ENCODE data around the gene AGAP2.

Gene AGAP2

GRCh38 chr12:57763881-57764661, 25.5 kb upstream of the AGAP2 start:
- no peak overlapping the region for H3K4me3 ChIP-seq (ENCODE audit: low read depth, low read length)
- no peak for DNase-seq (ENCODE audit: low read depth)
- TF ChIP-seq CTCF (conservative IDR thresholded peaks at IDR 0.05; ENCODE audit: low read depth, low read length): no peak

- TF ChIP-seq CTCF (conservative IDR thresholded peaks at IDR 0.05; ENCODE audit: low read depth, low read length): no peak
- H3K4me3 ChIP-seq (ENCODE audit: low read depth, low read length): no peak overlapping the region
- DNase-seq (ENCODE audit: low read depth): no peak
Observed at GRCh38 chr12:57762463-57762862, 23.9 kb upstream of the AGAP2 start.

GRCh38 chr12:57761391-57761998, 23.0 kb upstream of the AGAP2 start:
- TF ChIP-seq CTCF (conservative IDR thresholded peaks at IDR 0.05; ENCODE audit: low read depth, low read length): no peak
- H3K4me3 ChIP-seq (ENCODE audit: low read depth, low read length): no peak overlapping the region
- DNase-seq (ENCODE audit: low read depth): no peak

- TF ChIP-seq CTCF (conservative IDR thresholded peaks at IDR 0.05; ENCODE audit: low read depth, low read length): no peak
- H3K4me3 ChIP-seq (ENCODE audit: low read depth, low read length): no peak overlapping the region
- DNase-seq (ENCODE audit: low read depth): no peak
Observed at GRCh38 chr12:57760347-57760982, 21.9 kb upstream of the AGAP2 start.

DNA sequence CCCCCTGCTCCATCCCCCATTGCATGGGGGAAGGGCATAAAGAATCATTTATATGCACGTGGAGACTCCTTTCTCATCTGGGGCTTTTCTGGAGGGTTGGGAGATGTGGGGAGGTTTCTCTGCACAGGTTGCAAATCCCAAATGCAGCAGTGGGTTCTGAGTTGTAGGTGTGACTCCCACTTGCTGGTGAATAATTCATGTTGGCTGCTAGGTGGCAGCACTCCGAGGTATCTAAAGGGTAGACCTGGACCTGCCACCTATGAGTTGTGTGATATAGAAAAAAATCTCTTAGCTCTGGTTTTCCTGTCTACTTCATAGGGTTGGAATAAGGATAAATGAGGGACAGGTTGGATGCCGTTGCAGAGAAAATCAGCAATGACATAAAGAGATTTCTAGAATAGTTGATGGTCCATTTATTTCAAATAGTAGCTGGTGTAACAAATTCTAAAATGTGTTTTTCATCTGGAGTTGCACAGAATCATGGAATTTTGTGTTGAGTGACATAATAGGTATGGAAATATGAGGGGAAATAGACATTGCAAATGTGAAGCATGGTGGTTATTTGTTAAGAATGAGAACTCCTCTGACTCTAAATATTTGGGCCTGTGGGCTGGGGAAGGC, 20.9 kb upstream of the AGAP2 start:
- TF ChIP-seq CTCF (conservative IDR thresholded peaks at IDR 0.05; ENCODE audit: low read depth, low read length): peak; percentile 70
- H3K4me3 ChIP-seq (ENCODE audit: low read depth, low read length): no peak overlapping the region
- DNase-seq (ENCODE audit: low read depth): peak; percentile 55

DNA sequence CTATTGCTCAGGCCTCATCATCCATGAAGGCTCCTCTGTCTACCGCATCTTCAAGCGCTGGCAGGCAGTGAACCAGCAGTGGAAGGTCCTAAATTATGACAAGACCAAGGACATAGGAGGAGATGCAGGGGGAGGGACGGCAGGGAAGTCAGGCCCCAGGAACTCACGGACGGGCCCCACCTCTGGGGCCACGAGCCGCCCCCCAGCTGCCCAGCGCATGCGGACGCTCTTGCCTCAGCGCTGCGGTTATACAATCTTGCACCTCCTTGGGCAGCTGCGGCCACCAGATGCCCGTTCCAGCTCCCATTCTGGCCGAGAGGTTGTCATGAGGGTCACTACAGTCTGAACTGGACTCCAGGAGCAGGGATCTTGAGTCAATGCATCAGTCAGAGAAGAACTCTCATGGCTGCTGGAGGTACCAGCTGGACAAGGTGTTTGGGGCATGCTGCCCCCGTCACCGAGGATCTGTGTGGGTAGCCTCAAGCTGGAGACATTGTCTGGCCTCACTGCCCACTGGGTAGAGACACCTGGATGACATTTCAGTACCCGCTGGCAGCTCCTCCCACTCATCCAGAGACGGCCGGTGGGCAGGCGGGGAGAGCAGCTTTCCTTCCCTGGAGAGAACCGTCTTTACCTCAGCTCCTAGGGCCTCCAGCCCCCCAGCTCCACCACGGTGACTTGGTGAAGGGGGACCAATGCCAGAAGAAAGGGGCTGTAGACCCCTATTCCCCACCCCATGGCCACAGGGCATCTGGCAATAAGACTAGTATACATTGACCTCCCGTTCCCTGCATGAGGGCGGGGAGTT, 20.2 kb upstream of the AGAP2 start:
- DNase-seq (ENCODE audit: low read depth): no peak
- no peak overlapping the region for H3K4me3 ChIP-seq (ENCODE audit: low read depth, low read length)
- no peak for TF ChIP-seq CTCF (conservative IDR thresholded peaks at IDR 0.05; ENCODE audit: low read depth, low read length)
